Sigmoid colon (tissue), 7 donors: ENCODE results near the gene TBX1. TPM values are rescaled to one million over a fixed set of nuclear protein-coding genes. Genes with fewer than 3 reads are reported as not detected.

Experiments used
- DNase-seq: peaks from one replicate; pipeline ENCODE4 v3.0.0-alpha.2; 2019
- H3K27ac ChIP-seq, 4 donors: fragments of 200-600 bp; sonication (generic); one replicate each; pipeline ENCODE4 v1.5.1; 2016 to 2019; ENCODE audit warnings: mild to moderate bottlenecking in 1 of 4
- H3K27me3 ChIP-seq, 3 donors: fragments of 200-600 bp; sonication (generic); one replicate each; pipeline ENCODE4 v1.5.1; 2019; ENCODE audit warnings: mild to moderate bottlenecking in 1 of 3
- H3K36me3 ChIP-seq, 4 donors: fragments of 200-600 bp; sonication (generic); one replicate each; pipeline ENCODE4 v1.5.1; 2016 to 2019
- H3K4me1 ChIP-seq, 4 donors: fragments of 200-600 bp; sonication (generic); one replicate each; pipeline ENCODE4 v1.5.1; 2017 to 2019
- H3K4me3 ChIP-seq, 4 donors: fragments of 200-600 bp; sonication (generic); one replicate each; pipeline ENCODE4 v1.5.1; 2017 to 2019; ENCODE audit warnings: mild to moderate bottlenecking in 2 of 4, moderate library complexity in 1 of 4
- H3K9me3 ChIP-seq, 4 donors: fragments of 200-600 bp in 3 of 4; sonication (generic) in 3 of 4; one replicate each; pipeline versions ENCODE4 v1.5.1 to v1.6.1; 2013 to 2019
- CTCF ChIP-seq, 4 experiments: fragments of 450-650 bp in 3 of 4; fragments of 200-600 bp in 1 of 4; IDR thresholded peaks; one replicate each; pipeline ENCODE4 v1.5.1; 2016 to 2019; ENCODE audit warnings: antibody characterized with exemption in 4 of 4, mild to moderate bottlenecking in 3 of 4, moderate library complexity in 2 of 4
- EP300 ChIP-seq, 4 donors: sonication (generic); formaldehyde crosslinking; IDR thresholded peaks; one replicate each; pipeline ENCODE4 v1.6.1; 2017; ENCODE audit warnings: antibody characterized with exemption in 4 of 4
- POLR2A ChIP-seq, 2 donors: fragments of 450-650 bp; IDR thresholded peaks; one replicate each; pipeline ENCODE4 v1.6.1; 2016; ENCODE audit warnings: antibody characterized with exemption in 2 of 2, mild to moderate bottlenecking in 2 of 2, moderate library complexity in 2 of 2
- POLR2AphosphoS5 ChIP-seq, 4 donors: sonication (generic); formaldehyde crosslinking; IDR thresholded peaks; one replicate each; pipeline ENCODE4 v1.6.1; 2017; ENCODE audit warnings: antibody characterized with exemption in 4 of 4
- WGBS, 2 donors: extraction: QIAGEN DNeasy Blood & Tissue Kit; methylation state at CpG; one replicate each; pipeline ENCODE4 v1.1.7; 2013; 5-methylcytosine and 5-hydroxymethylcytosine counted together
- intact Hi-C: fragments of 100-400 bp; cut with DNase I; formaldehyde crosslinking; loops from one replicate; pipeline ENCODE4 v1.15.1; 2023
- polyA plus RNA-seq, 3 donors: library from polyadenylated mRNA; stranded (reverse); fragments of 200-250 nt; gene quantifications; one replicate each; pipeline ENCODE4 v1.2.3, GENCODE V29; 2013
- total RNA-seq, 4 donors: library from RNA; depleted of rRNA; stranded (reverse); fragments of >200 nt; gene quantifications; one replicate each; pipeline ENCODE4 v1.1.0, GENCODE V29; 2016
- donor health status: healthy with polysubstance abuse.
- donor health status: Bipolar disorder and iron deficiency.
- donor health status: healthy.

Gene TBX1
- total and polyA plus RNA-seq, 7 donors: 1.7 to 4.3 (median 2.8) TPM; not detected in 1

DNA sequence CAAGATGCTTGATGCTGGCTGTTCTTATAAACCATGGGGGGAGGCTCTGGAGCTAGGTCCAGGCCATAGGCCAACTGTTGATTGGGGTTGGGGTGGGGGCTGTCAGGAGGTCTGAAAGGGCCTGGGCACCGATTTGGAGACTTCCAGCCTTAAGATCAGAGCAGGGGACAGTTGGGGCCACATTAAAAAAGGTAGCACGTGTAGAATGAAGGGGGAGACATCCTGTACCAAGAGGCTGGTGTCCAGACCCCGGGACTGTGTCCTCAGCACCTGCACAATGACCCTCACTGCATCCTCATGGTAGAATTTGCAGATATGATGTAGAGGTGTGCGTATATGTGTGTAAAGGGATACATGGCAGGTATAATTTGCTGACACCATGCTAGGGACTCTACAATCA is 12.4 kb upstream of the TBX1 start:
- Histone ChIP-seq H3K9me3 (no peaks in the 10 kb centered on the region), H3K27me3 (peaks cover 0 to 28% (median 0%) of the 10 kb centered on the region in 3 donors), H3K36me3 (no peaks in the 10 kb centered on the region), H3K4me3 (no peak overlapping the region), H3K4me1 (no peaks in the 10 kb centered on the region), H3K27ac (no peak overlapping the region)
- intact Hi-C loops: no loop called here
- no peak for DNase-seq
- 52 to 81% methylated on average over 4 of the region's 4 CpGs for WGBS, 2 donors
- no peak for TF ChIP-seq POLR2A (IDR thresholded peaks at IDR 0.05)
- TF ChIP-seq EP300 (IDR thresholded peaks at IDR 0.05): no peak
- TF ChIP-seq CTCF (IDR thresholded peaks at IDR 0.05): no peak
- TF ChIP-seq POLR2AphosphoS5 (IDR thresholded peaks at IDR 0.05): no peak

DNA sequence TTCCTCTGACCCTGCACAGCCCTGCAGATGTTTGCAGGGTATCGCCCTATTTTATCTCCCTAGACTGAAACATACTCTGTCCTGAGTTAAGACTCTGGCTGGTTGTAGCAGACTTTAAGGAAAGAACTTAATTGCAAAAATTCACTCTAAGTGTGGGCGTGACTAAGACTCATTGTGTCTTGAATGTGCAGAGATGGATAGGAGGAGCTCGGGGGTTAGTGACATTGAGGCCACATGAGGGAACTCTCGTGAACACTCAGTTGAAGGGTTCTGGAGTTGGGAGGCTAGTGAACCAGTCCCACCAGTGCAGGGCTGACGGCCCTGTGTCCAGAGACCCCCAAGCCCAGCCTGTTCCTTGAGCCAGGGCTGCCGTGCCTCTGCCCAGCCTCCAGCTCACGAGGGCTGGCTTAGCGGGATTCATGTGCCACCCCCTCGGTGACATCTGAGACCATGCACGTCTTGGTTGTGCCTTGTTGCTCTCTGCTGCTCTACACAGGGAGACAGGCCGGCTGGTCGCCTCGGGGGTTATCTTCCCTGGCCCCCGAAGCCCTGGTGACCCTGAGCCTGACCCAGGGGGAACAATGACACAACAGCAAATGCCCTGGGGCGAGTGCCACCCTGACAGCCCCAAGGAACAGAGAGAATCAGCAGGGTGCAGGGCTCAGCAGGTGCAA is 11.4 kb upstream of the TBX1 start:
- H3K27ac ChIP-seq: no peak overlapping the region
- no peak overlapping the region for H3K4me3 ChIP-seq
- peaks cover 2 to 38% (median 10%) of the 10 kb centered on the region in 3 donors for H3K27me3 ChIP-seq
- intact Hi-C loops: no loop called here
- no peaks in the 10 kb centered on the region for H3K9me3 ChIP-seq
- no peaks in the 10 kb centered on the region for H3K36me3 ChIP-seq
- 46 to 75% methylated on average over 15 of the region's 15 CpGs for WGBS, 2 donors
- DNase-seq: no peak
- TF ChIP-seq CTCF (IDR thresholded peaks at IDR 0.05) (no peak), POLR2A (IDR thresholded peaks at IDR 0.05) (no peak), EP300 (IDR thresholded peaks at IDR 0.05) (no peak), POLR2AphosphoS5 (IDR thresholded peaks at IDR 0.05) (no peak)
- no peaks in the 10 kb centered on the region for H3K4me1 ChIP-seq

DNA sequence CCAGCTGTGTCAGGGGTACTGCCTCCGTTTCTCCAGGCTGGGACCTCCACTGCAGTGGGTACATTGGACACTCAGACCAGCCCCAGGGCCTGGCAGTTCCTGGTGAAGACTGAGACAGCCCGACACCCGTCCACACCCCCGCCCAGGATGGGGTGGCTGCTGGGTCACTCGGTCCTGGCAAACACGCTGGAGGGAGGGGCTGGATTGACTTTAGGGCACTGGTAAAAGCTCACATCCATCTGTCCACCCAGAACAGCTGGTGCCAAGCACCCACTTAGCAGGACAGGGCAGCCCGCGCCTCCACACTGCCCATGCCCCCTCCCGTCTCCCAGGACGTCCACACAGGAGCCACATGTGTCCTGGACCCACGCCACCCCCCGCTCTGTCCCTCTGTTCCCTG is 10.7 kb upstream of the TBX1 start:
- H3K4me1 ChIP-seq: peaks cover 0 to 2% (median under 1%) of the 10 kb centered on the region in 4 donors
- peaks cover 10 to 46% (median 17%) of the 10 kb centered on the region in 3 donors for H3K27me3 ChIP-seq
- intact Hi-C loops: no loop called here

GRCh38 chr22:19750507-19751490 is 9.8 kb upstream of the TBX1 start:
- no peak overlapping the region for H3K27ac ChIP-seq

More for the DNA sequence above, 10.7 kb upstream of the TBX1 start:
- TF ChIP-seq CTCF (IDR thresholded peaks at IDR 0.05) (no peak), EP300 (IDR thresholded peaks at IDR 0.05) (no peak), POLR2A (IDR thresholded peaks at IDR 0.05) (no peak), POLR2AphosphoS5 (IDR thresholded peaks at IDR 0.05) (no peak)
- 49 to 79% methylated on average over 12 of the region's 12 CpGs for WGBS, 2 donors
- Histone ChIP-seq H3K36me3 (no peaks in the 10 kb centered on the region), H3K4me3 (no peak overlapping the region), H3K9me3 (no peaks in the 10 kb centered on the region), H3K27ac (no peak overlapping the region)
- no peak for DNase-seq

More at GRCh38 chr22:19750507-19751490, 9.8 kb upstream of the TBX1 start:
- TF ChIP-seq POLR2AphosphoS5 (IDR thresholded peaks at IDR 0.05): no peak
- no peak for TF ChIP-seq CTCF (IDR thresholded peaks at IDR 0.05)
- no peak for TF ChIP-seq EP300 (IDR thresholded peaks at IDR 0.05)
- TF ChIP-seq POLR2A (IDR thresholded peaks at IDR 0.05): no peak
- Histone ChIP-seq H3K27me3 (peaks cover 18 to 55% (median 26%) of the 10 kb centered on the region in 3 donors), H3K9me3 (no peaks in the 10 kb centered on the region), H3K4me1 (peaks cover 0 to 11% (median 10%) of the 10 kb centered on the region in 4 donors), H3K4me3 (no peak overlapping the region), H3K36me3 (no peaks in the 10 kb centered on the region)
- no peak for DNase-seq
- WGBS, 2 donors: 33 to 69% methylated on average over 27 of the region's 27 CpGs
- intact Hi-C loops: no loop called here
